ENCODE results near the gene DCAF5.

Gene DCAF5

DNA sequence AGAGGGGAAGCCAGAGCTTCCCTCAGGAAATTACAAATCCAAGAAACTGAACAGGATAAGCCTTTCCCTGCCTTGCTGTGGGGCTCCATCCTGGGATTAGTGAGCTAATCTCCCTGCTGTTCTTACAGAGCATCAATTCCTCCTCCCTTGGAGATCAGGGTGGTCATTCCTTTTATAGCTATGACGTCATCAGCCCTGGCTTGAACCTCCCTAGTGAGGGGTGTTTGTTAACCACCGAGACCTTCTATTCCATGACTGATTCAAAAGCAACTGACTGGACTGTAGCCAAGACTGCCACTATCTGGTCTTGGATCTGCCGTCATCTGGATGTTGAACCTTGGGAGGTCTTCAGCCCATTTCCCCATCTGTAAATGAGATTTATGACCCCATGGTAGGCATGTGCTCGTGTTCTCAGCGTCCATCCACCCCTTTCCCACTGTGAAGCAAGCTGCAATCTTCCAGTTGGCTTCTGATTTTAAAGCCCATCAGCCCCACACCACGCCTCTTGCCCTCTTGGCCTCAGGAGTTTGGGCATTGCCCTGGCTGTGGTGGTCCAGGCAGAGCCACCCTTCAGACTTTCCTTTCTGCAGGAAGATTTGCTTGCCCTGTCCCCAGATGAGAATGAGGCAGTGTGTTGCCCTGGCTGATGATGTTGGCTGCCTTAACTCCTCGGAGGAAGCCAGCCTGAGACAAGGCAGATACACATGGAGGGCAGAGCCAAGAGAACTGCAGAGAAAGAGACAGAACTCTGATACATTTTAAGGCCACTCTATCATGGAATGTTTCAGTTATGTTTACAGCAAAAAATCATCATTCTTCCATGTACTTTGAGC lies 114.2 kb downstream of the DCAF5 start:
- Histone ChIP-seq H3K27me3 (ENCODE audit: control insufficient read depth in 3 of 3, insufficient read depth in 3 of 3, low read depth in 1 of 3, low read length in 3 of 3) (no peaks in the 10 kb centered on the region), H3K27ac (replicated peaks; ENCODE audit: low read length) (no peak overlapping the region), H2BK5ac (ENCODE audit: low read length) (no peak overlapping the region), H3K14ac (ENCODE audit: low read length) (no peak overlapping the region), H2BK12ac (ENCODE audit: low read length) (no peak overlapping the region), H3K18ac (ENCODE audit: low read length) (no peak overlapping the region), H3K4me3 (ENCODE audit: low read length in 2 of 2) (no peak overlapping the region), H4K8ac (ENCODE audit: low read depth, low read length) (no peak overlapping the region), H3K4me2 (ENCODE audit: insufficient read depth, low read length, poor library complexity, severe bottlenecking) (no peak overlapping the region), H3K23ac (ENCODE audit: low read depth, low read length, poor library complexity) (no peak overlapping the region), H2BK15ac (ENCODE audit: low read length) (no peak overlapping the region), H4K91ac (ENCODE audit: low read depth, low read length, poor library complexity) (no peak overlapping the region), H3K79me1 (ENCODE audit: low read depth, low read length) (no peaks in the 10 kb centered on the region), H2AFZ (ENCODE audit: low read length) (peak overlapping the region; percentile 31), H2AK5ac (ENCODE audit: low read depth, low read length) (no peak overlapping the region), H3K36me3 (replicated peaks in 1 of 2; ENCODE audit: control insufficient read depth in 2 of 2, insufficient read depth in 2 of 2, low read length in 2 of 2) (no peaks in the 10 kb centered on the region), H3K9me3 (replicated peaks in 1 of 2; ENCODE audit: control insufficient read depth in 2 of 2, insufficient read depth in 1 of 2, low read depth in 1 of 2, low read length in 2 of 2) (no peaks in the 10 kb centered on the region), H3K4ac (ENCODE audit: low read length) (no peak overlapping the region), H3K4me1 (ENCODE audit: control insufficient read depth in 2 of 2, insufficient read depth in 1 of 2, low read depth in 1 of 2, low read length in 2 of 2) (peaks cover 12 to 19% of the 10 kb centered on the region in 2 donors), H2BK120ac (ENCODE audit: low read depth, low read length) (no peak overlapping the region), H3K9ac (ENCODE audit: low read depth, low read length, poor library complexity) (no peak overlapping the region)
- DNase-seq (ENCODE audit: low spot score): no peak
- no CpG with 5 or more reads among the region's 7 CpGs for WGBS, 2 donors (ENCODE audit: extremely low coverage in 2 of 2, insufficient read length in 2 of 2, insufficient replicate concordance in 1 of 2)

DNA sequence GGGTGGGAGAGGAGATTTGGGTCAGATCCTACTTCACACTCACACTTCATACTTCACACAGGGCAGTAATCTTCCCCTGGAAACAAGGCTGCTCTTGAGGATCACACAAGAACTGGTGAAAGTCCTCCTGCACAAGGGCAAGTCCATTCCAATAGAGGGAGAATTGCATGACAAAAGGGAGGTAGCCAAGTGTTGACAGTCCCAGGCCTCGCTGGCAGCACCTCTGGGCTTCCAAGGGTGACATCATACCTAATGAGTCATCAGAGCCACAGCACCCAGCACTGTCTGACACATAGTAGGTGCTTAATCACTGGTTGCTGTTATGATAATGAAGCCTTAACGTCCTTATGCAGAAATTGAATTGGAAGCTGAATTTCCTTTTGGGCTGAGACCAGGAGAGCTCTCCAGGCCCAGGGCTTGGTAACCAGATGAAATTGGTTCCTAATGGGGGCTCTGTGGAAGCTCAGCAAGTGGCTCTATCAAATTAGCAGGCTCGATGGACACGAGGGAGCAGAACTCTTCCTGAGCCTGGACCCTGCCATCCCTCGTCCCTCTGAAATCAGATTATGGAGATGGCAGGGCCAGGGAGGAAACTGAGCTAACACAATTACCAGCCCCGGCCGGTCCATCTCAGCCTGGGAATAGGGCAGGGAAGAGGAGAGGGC lies 115.0 kb downstream of the DCAF5 start:
- Histone ChIP-seq H4K91ac (ENCODE audit: low read depth, low read length, poor library complexity) (no peak overlapping the region), H3K79me1 (ENCODE audit: low read depth, low read length) (no peaks in the 10 kb centered on the region), H3K18ac (ENCODE audit: low read length) (no peak overlapping the region), H3K36me3 (replicated peaks in 1 of 2; ENCODE audit: control insufficient read depth in 2 of 2, insufficient read depth in 2 of 2, low read length in 2 of 2) (no peaks in the 10 kb centered on the region), H2BK15ac (ENCODE audit: low read length) (no peak overlapping the region), H2AK5ac (ENCODE audit: low read depth, low read length) (no peak overlapping the region), H3K4me2 (ENCODE audit: insufficient read depth, low read length, poor library complexity, severe bottlenecking) (no peak overlapping the region), H3K9ac (ENCODE audit: low read depth, low read length, poor library complexity) (no peak overlapping the region), H3K9me3 (replicated peaks in 1 of 2; ENCODE audit: control insufficient read depth in 2 of 2, insufficient read depth in 1 of 2, low read depth in 1 of 2, low read length in 2 of 2) (no peaks in the 10 kb centered on the region), H2AFZ (ENCODE audit: low read length) (no peak overlapping the region), H2BK120ac (ENCODE audit: low read depth, low read length) (no peak overlapping the region), H3K14ac (ENCODE audit: low read length) (no peak overlapping the region), H3K27me3 (ENCODE audit: control insufficient read depth in 3 of 3, insufficient read depth in 3 of 3, low read depth in 1 of 3, low read length in 3 of 3) (no peaks in the 10 kb centered on the region), H2BK12ac (ENCODE audit: low read length) (peak overlapping the region; percentile 14), H2BK5ac (ENCODE audit: low read length) (no peak overlapping the region), H3K23ac (ENCODE audit: low read depth, low read length, poor library complexity) (no peak overlapping the region), H3K27ac (replicated peaks; ENCODE audit: low read length) (no peak overlapping the region), H3K4ac (ENCODE audit: low read length) (no peak overlapping the region), H3K4me1 (ENCODE audit: control insufficient read depth in 2 of 2, insufficient read depth in 1 of 2, low read depth in 1 of 2, low read length in 2 of 2) (peaks cover 12 to 14% of the 10 kb centered on the region in 2 donors), H3K4me3 (ENCODE audit: low read length in 2 of 2) (no peak overlapping the region), H4K8ac (ENCODE audit: low read depth, low read length) (no peak overlapping the region)
- DNase-seq (ENCODE audit: low spot score): no peak
- WGBS, 2 donors (ENCODE audit: extremely low coverage in 2 of 2, insufficient read length in 2 of 2, insufficient replicate concordance in 1 of 2): no CpG with 5 or more reads among the region's 7 CpGs

DNA sequence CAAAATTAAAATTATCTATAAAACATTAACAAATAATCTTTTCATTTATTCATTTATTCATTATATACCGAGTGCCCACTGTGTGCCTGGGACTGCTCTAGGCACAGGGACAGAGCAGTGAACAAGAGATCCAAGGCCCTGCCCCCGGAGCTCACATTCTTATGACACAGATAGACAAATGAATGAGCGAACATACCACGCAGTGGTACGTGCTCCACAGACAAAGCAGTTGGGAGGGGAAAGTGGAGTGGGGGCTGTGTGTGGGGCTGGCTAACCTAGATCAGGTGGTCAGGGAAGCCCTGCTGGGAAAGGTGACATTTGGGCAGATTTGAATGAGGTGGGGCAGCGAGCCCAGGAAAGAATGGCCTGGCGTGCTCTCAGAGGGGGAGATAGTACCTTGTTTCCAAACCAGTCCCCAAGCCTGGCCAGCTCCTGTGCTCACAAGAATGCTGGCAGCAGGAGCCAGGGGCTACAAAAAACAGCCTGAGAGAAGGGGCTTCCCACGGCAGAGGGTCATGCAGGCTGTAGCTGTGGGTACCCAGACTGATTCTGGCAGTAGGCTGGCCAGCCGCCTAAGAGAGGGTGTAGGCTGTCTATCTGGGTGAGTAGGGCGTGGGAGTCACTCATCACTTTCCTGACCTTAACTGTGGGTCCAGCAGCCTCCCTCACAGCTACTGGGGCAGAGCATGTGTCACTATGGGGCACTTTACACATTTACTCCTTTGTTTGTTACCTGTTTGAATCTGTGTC lies 116.0 kb downstream of the DCAF5 start:
- Histone ChIP-seq H2BK120ac (ENCODE audit: low read depth, low read length) (no peak overlapping the region), H3K27ac (replicated peaks; ENCODE audit: low read length) (no peak overlapping the region), H4K8ac (ENCODE audit: low read depth, low read length) (no peak overlapping the region), H3K27me3 (ENCODE audit: control insufficient read depth in 3 of 3, insufficient read depth in 3 of 3, low read depth in 1 of 3, low read length in 3 of 3) (no peaks in the 10 kb centered on the region), H3K9ac (ENCODE audit: low read depth, low read length, poor library complexity) (no peak overlapping the region), H3K36me3 (replicated peaks in 1 of 2; ENCODE audit: control insufficient read depth in 2 of 2, insufficient read depth in 2 of 2, low read length in 2 of 2) (no peaks in the 10 kb centered on the region), H3K79me1 (ENCODE audit: low read depth, low read length) (no peaks in the 10 kb centered on the region), H3K23ac (ENCODE audit: low read depth, low read length, poor library complexity) (no peak overlapping the region), H2AFZ (ENCODE audit: low read length) (peak overlapping the region; percentile 50), H2BK5ac (ENCODE audit: low read length) (no peak overlapping the region), H3K4ac (ENCODE audit: low read length) (no peak overlapping the region), H2AK5ac (ENCODE audit: low read depth, low read length) (no peak overlapping the region), H3K4me2 (ENCODE audit: insufficient read depth, low read length, poor library complexity, severe bottlenecking) (no peak overlapping the region), H3K18ac (ENCODE audit: low read length) (peak overlapping the region; percentile 81), H2BK15ac (ENCODE audit: low read length) (no peak overlapping the region), H3K4me3 (ENCODE audit: low read length in 2 of 2) (no peak overlapping the region), H3K9me3 (replicated peaks in 1 of 2; ENCODE audit: control insufficient read depth in 2 of 2, insufficient read depth in 1 of 2, low read depth in 1 of 2, low read length in 2 of 2) (no peaks in the 10 kb centered on the region), H3K4me1 (ENCODE audit: control insufficient read depth in 2 of 2, insufficient read depth in 1 of 2, low read depth in 1 of 2, low read length in 2 of 2) (peaks cover 11 to 12% of the 10 kb centered on the region in 2 donors), H2BK12ac (ENCODE audit: low read length) (no peak overlapping the region), H3K14ac (ENCODE audit: low read length) (no peak overlapping the region), H4K91ac (ENCODE audit: low read depth, low read length, poor library complexity) (no peak overlapping the region)
- no CpG with 5 or more reads among the region's 10 CpGs for WGBS, 2 donors (ENCODE audit: extremely low coverage in 2 of 2, insufficient read length in 2 of 2, insufficient replicate concordance in 1 of 2)
- no peak for DNase-seq (ENCODE audit: low spot score)

Data from neuronal stem cell (in vitro differentiated cells).